ENCODE measurements around the gene KMT5C. TPM values are rescaled to one million over a fixed set of nuclear protein-coding genes. Genes with fewer than 3 reads are reported as not detected.

KMT5C gene
- polyA plus RNA-seq, 3 donors, result 0.89 to 26.9 (median 1.5) TPM

GRCh38 chr19:55345818-55346724 lies 6.4 kb downstream of the KMT5C start:
- intact Hi-C loops (cut with micrococcal nuclease), result no loop called here
- no peak overlapping the region for H3K4me3 ChIP-seq (replicated peaks in 1 of 3; ENCODE audit: low read depth in 2 of 3, low read length in 3 of 3)
- H3K4me1 ChIP-seq (ENCODE audit: control insufficient read depth in 1 of 2, insufficient read depth in 2 of 2, low read length in 2 of 2), result peaks cover 8 to 11% of the 10 kb centered on the region in 2 donors
- WGBS (ENCODE audit: insufficient coverage), result 95% methylated on average over 43 of the region's 43 CpGs
- H3K4me2 ChIP-seq (replicated peaks; ENCODE audit: extremely low read depth, low read length, poor library complexity, severe bottlenecking), result no peak overlapping the region
- no peaks in the 10 kb centered on the region for H3K9me3 ChIP-seq (replicated peaks in 1 of 2; ENCODE audit: control insufficient read depth in 1 of 2, insufficient read depth in 1 of 2, low read length in 2 of 2)
- H3K9ac ChIP-seq (ENCODE audit: insufficient read depth, low read length, poor library complexity, severe bottlenecking), result no peak overlapping the region
- peaks cover 7% of the 10 kb centered on the region for H4K20me1 ChIP-seq (ENCODE audit: insufficient read depth, low read length)
- peaks cover 17 to 29% of the 10 kb centered on the region in 2 donors for H3K36me3 Mint-ChIP-seq
- DNase-seq, result no peak
- H3K27me3 Mint-ChIP-seq (ENCODE audit: low read depth in 3 of 3), result peaks cover 0 to 7% (median 4%) of the 10 kb centered on the region in 3 donors
- H3K36me3 ChIP-seq (replicated peaks in 1 of 2; ENCODE audit: control insufficient read depth in 1 of 2, insufficient read depth in 2 of 2, low read length in 2 of 2), result peaks cover 11 to 15% of the 10 kb centered on the region in 2 donors
- H2AFZ ChIP-seq (ENCODE audit: insufficient read depth, low read depth, low read length, poor library complexity, severe bottlenecking), result no peak overlapping the region
- TF ChIP-seq CTCF (IDR thresholded peaks at IDR 0.05), result no peak
- H3K4me3 Mint-ChIP-seq, result no peak overlapping the region
- H3K79me2 ChIP-seq (ENCODE audit: insufficient read depth, low read length), result peaks cover under 1% of the 10 kb centered on the region
- no peak overlapping the region for H3K27ac ChIP-seq (ENCODE audit: low read depth in 1 of 2, low read length in 2 of 2)
- peaks cover 9% of the 10 kb centered on the region for H3K4me1 Mint-ChIP-seq
- peak overlapping the region in 1 of 7 donors; percentile 50 for H3K27ac Mint-ChIP-seq
- no peaks in the 10 kb centered on the region for H3K27me3 ChIP-seq (ENCODE audit: control insufficient read depth in 2 of 2, insufficient read depth in 2 of 2, low read length in 2 of 2)
- H3K9me3 Mint-ChIP-seq, result no peaks in the 10 kb centered on the region

GRCh38 chr19:55346725-55347441 lies 7.2 kb downstream of the KMT5C start:
- peaks cover 11 to 15% of the 10 kb centered on the region in 2 donors for H3K36me3 ChIP-seq (replicated peaks in 1 of 2; ENCODE audit: control insufficient read depth in 1 of 2, insufficient read depth in 2 of 2, low read length in 2 of 2)
- H3K4me1 Mint-ChIP-seq, result peaks cover 12% of the 10 kb centered on the region

More at GRCh38 chr19:55346725-55347441, 7.2 kb downstream of the KMT5C start:
- H3K27me3 ChIP-seq (ENCODE audit: control insufficient read depth in 2 of 2, insufficient read depth in 2 of 2, low read length in 2 of 2), result peaks cover 0 to 7% of the 10 kb centered on the region in 2 donors
- intact Hi-C loops (cut with micrococcal nuclease), result no loop called here
- no peak for TF ChIP-seq CTCF (IDR thresholded peaks at IDR 0.05)
- H4K20me1 ChIP-seq (ENCODE audit: insufficient read depth, low read length), result peaks cover 2% of the 10 kb centered on the region
- no peak overlapping the region for H3K4me3 ChIP-seq (replicated peaks in 1 of 3; ENCODE audit: low read depth in 2 of 3, low read length in 3 of 3)
- Mint-ChIP-seq H3K27ac (no peak overlapping the region), H3K36me3 (peaks cover 17 to 23% of the 10 kb centered on the region in 2 donors), H3K9me3 (no peaks in the 10 kb centered on the region), H3K4me3 (no peak overlapping the region), H3K27me3 (ENCODE audit: low read depth in 3 of 3) (peaks cover 4 to 12% (median 12%) of the 10 kb centered on the region in 3 donors)
- no peak for DNase-seq
- peaks cover 2 to 6% of the 10 kb centered on the region in 2 donors for H3K4me1 ChIP-seq (ENCODE audit: control insufficient read depth in 1 of 2, insufficient read depth in 2 of 2, low read length in 2 of 2)
- H3K9me3 ChIP-seq (replicated peaks in 1 of 2; ENCODE audit: control insufficient read depth in 1 of 2, insufficient read depth in 1 of 2, low read length in 2 of 2), result no peaks in the 10 kb centered on the region
- H3K27ac ChIP-seq (ENCODE audit: low read depth in 1 of 2, low read length in 2 of 2), result no peak overlapping the region
- no peak overlapping the region for H2AFZ ChIP-seq (ENCODE audit: insufficient read depth, low read depth, low read length, poor library complexity, severe bottlenecking)
- H3K79me2 ChIP-seq (ENCODE audit: insufficient read depth, low read length), result no peaks in the 10 kb centered on the region
- no peak overlapping the region for H3K9ac ChIP-seq (ENCODE audit: insufficient read depth, low read length, poor library complexity, severe bottlenecking)
- H3K4me2 ChIP-seq (replicated peaks; ENCODE audit: extremely low read depth, low read length, poor library complexity, severe bottlenecking), result no peak overlapping the region
- 95% methylated on average over 27 of the region's 41 CpGs for WGBS (ENCODE audit: insufficient coverage)
